ENCODE data around the gene DBX1.

- TF ChIP-seq CTCF (IDR thresholded peaks at IDR 0.05; ENCODE audit: low read length) = no peak
- no peak for TF ChIP-seq EZH2 (optimal IDR thresholded peaks at IDR 0.05; ENCODE audit: low read depth, low read length)
Measured at GRCh38 chr11:20118209-20118608, 42.1 kb downstream of the DBX1 start.
